Measurements from ENCODE around the gene ELMO1. TPM values are rescaled to one million over a fixed set of nuclear protein-coding genes. Genes with fewer than 3 reads are reported as not detected.

The ELMO1 gene
- polyA plus RNA-seq, 1 experiment = not detected

- POLR2A ChIA-PET = no interaction called here
- DNase-seq (ENCODE audit: low read depth) = no peak
- H3K36me3 ChIP-seq (ENCODE audit: control insufficient read depth, insufficient read depth, low read length) = no peaks in the 10 kb centered on the region
- CTCF ChIA-PET = interaction anchor here (1.1 to 7.2 kb wide), 5 partner anchors 13 to 229 kb away, joined by 3 to 149 read pairs (median 92); no protein-coding TSS in a partner anchor
- no peak for TF ChIP-seq CTCF (IDR thresholded peaks at IDR 0.05; ENCODE audit: insufficient read depth, low read depth, low read length)
- H3K4me3 ChIP-seq (ENCODE audit: low read depth, low read length) = no peak overlapping the region
- no peaks in the 10 kb centered on the region for H3K27me3 ChIP-seq (ENCODE audit: control insufficient read depth, insufficient read depth, low read length)
These were observed 477.0 kb downstream of the ELMO1 start for GRCh38 chr7:36971515-36972139.

GRCh38 chr7:36970551-36971514 is 477.8 kb downstream of the ELMO1 start:
- CTCF ChIA-PET = interaction anchor here (1.1 to 7.2 kb wide), 5 partner anchors 14 to 230 kb away, joined by 3 to 149 read pairs (median 92); no protein-coding TSS in a partner anchor
- H3K4me3 ChIP-seq (ENCODE audit: low read depth, low read length) = no peak overlapping the region
- no peak for TF ChIP-seq CTCF (IDR thresholded peaks at IDR 0.05; ENCODE audit: insufficient read depth, low read depth, low read length)

GRCh38 chr7:36969376-36969775 is 479.3 kb downstream of the ELMO1 start:
- Histone ChIP-seq H3K4me3 (ENCODE audit: low read depth, low read length) (no peak overlapping the region), H3K27me3 (ENCODE audit: control insufficient read depth, insufficient read depth, low read length) (no peaks in the 10 kb centered on the region), H3K36me3 (ENCODE audit: control insufficient read depth, insufficient read depth, low read length) (no peaks in the 10 kb centered on the region)
- ChIA-PET CTCF (interaction anchor here (6.2 to 7.2 kb wide), 3 partner anchors 15 to 231 kb away, joined by 92 to 149 read pairs (median 98); no protein-coding TSS in a partner anchor), POLR2A (no interaction called here)
- no peak for TF ChIP-seq CTCF (IDR thresholded peaks at IDR 0.05; ENCODE audit: insufficient read depth, low read depth, low read length)
- no peak for DNase-seq (ENCODE audit: low read depth)

More at GRCh38 chr7:36970551-36971514, 477.8 kb downstream of the ELMO1 start:
- Histone ChIP-seq H3K36me3 (ENCODE audit: control insufficient read depth, insufficient read depth, low read length) (no peaks in the 10 kb centered on the region), H3K27me3 (ENCODE audit: control insufficient read depth, insufficient read depth, low read length) (no peaks in the 10 kb centered on the region)
- POLR2A ChIA-PET = no interaction called here
- no peak for DNase-seq (ENCODE audit: low read depth)

- Histone ChIP-seq H3K27me3 (ENCODE audit: control insufficient read depth, insufficient read depth, low read length) (no peaks in the 10 kb centered on the region), H3K4me3 (ENCODE audit: low read depth, low read length) (no peak overlapping the region), H3K36me3 (ENCODE audit: control insufficient read depth, insufficient read depth, low read length) (no peaks in the 10 kb centered on the region)
- no peak for DNase-seq (ENCODE audit: low read depth)
- TF ChIP-seq CTCF (IDR thresholded peaks at IDR 0.05; ENCODE audit: insufficient read depth, low read depth, low read length) = peak; percentile 83
- POLR2A ChIA-PET = interaction anchor here (0.5 kb wide), 1 partner anchor 239 kb away, joined by 3 read pairs; no protein-coding TSS in a partner anchor
- CTCF ChIA-PET = interaction anchor here (0.6 to 7.2 kb wide), 33 partner anchors 9 to 864 kb away, joined by 3 to 149 read pairs (median 4); no protein-coding TSS in a partner anchor
These were observed 481.3 kb downstream of the ELMO1 start for GRCh38 chr7:36967387-36967786.

- CTCF ChIA-PET = interaction anchor here (0.6 to 7.2 kb wide), 27 partner anchors 9 to 865 kb away, joined by 3 to 149 read pairs (median 5); no protein-coding TSS in a partner anchor
- Histone ChIP-seq H3K36me3 (ENCODE audit: control insufficient read depth, insufficient read depth, low read length) (no peaks in the 10 kb centered on the region), H3K27me3 (ENCODE audit: control insufficient read depth, insufficient read depth, low read length) (no peaks in the 10 kb centered on the region), H3K4me3 (ENCODE audit: low read depth, low read length) (no peak overlapping the region)
- POLR2A ChIA-PET = no interaction called here
- no peak for TF ChIP-seq CTCF (IDR thresholded peaks at IDR 0.05; ENCODE audit: insufficient read depth, low read depth, low read length)
- DNase-seq (ENCODE audit: low read depth) = no peak
These were observed 482.0 kb downstream of the ELMO1 start for GRCh38 chr7:36966636-36967035.

All from BJ (cell line).